HG02610 (cell line): ENCODE data around the gene PTPRN2.

Source experiments
- ATAC-seq: cut with Tn5 transposase; IDR thresholded peaks from one replicate; pipeline ENCODE4 v1.9.1; 2021; ENCODE audit warnings: mild to moderate bottlenecking, moderate library complexity; ENCODE audit not compliant: unreplicated experiment

The PTPRN2 gene

GRCh38 chr7:157540606-157541294 is 1046.9 kb downstream of the PTPRN2 start:
- ATAC-seq, result no peak

DNA sequence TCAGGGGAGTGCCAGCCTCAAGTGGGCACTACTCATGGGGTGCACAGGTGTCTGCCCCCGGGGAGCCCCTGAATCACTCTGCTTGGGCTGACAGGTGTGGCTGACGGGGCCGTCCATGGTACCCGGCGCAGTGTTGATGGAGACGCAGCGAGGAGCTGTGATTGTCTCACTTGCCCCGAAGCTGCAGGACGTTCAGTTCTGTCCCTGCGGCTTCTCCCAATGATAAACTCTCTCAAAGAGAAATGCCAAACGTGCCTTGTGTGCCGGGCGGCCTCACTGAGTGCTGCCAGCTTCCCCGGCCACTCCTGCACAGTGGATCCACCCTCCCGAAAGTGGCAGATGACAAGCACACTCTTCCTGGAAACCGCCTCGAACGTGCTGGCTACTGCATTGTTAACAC is 1047.6 kb downstream of the PTPRN2 start:
- ATAC-seq, result no peak

GRCh38 chr7:157539521-157539920 is 1048.1 kb downstream of the PTPRN2 start:
- ATAC-seq, result no peak

GRCh38 chr7:157538735-157539134 is 1048.9 kb downstream of the PTPRN2 start:
- no peak for ATAC-seq

DNA sequence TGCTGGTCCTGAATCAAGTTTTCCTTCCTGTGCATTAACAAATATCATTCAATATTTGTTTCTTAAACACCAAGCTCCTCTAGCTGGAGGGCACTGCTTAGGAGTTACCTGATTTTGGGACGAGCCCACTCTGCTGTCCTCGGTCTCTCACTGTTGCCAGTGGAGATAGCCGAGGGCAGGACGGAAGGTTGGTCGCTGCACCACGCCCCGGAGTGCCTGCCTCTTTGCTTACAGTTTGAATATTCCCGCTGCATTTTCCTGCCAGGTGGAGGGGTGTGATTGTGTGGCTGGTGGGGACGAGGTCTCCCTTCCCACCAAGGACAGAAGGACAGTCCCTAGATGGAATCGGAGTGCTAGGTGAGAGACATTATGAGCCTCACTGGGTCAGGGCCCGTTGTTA is 1049.3 kb downstream of the PTPRN2 start:
- no peak for ATAC-seq

GRCh38 chr7:157537056-157537455 is 1050.6 kb downstream of the PTPRN2 start:
- ATAC-seq, result no peak

DNA sequence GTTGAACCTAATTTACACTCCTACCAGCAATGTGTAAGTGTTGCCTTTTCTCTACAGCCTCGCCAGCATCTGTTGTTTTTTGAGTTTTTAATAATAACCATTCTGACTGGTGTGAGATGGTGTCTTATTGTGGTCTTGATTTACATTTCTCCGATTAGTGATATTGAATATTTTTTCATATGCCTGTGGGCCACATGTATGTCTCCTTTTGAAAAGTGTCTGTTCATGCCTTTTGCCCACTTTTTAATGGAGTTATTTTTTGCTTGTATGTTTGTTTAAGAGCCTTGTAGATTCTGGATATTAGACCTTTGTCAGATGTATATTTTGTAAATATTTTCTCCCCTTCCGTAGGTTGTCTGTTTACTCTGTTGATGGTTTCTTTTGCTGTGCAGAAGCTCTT is 1055.6 kb downstream of the PTPRN2 start:
- no peak for ATAC-seq

- no peak for ATAC-seq
Measured at GRCh38 chr7:157529768-157530560, 1057.7 kb downstream of the PTPRN2 start.

DNA sequence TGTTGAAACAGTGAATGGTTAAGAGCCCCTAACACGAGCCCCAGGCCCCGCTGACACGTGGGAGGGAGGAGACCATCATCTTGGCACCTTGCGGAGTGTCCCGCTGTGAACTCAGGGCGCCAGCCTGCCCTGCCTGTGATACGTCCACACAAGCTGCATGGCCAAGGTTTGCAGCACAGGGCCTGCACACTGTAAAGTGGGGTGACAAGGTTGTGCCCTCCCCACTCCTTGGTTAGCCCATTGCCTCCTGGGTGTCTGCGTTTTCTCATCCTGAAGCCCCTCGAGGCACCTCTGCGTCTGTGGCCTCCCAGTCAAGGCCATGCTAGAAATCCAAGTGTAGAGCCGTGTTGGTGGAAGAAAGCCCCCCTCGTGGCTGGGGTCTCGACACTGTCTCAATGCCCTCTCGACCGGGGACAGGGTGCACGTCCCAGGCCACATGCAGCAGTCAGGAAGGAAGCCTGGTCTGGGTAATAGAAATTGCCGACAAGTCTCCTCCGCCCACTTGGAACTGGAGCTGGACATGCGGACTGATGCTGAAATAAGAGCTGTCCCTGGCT is 1058.8 kb downstream of the PTPRN2 start:
- ATAC-seq, result no peak

- no peak for ATAC-seq
Measured at GRCh38 chr7:157527686-157528085, 1059.9 kb downstream of the PTPRN2 start.

DNA sequence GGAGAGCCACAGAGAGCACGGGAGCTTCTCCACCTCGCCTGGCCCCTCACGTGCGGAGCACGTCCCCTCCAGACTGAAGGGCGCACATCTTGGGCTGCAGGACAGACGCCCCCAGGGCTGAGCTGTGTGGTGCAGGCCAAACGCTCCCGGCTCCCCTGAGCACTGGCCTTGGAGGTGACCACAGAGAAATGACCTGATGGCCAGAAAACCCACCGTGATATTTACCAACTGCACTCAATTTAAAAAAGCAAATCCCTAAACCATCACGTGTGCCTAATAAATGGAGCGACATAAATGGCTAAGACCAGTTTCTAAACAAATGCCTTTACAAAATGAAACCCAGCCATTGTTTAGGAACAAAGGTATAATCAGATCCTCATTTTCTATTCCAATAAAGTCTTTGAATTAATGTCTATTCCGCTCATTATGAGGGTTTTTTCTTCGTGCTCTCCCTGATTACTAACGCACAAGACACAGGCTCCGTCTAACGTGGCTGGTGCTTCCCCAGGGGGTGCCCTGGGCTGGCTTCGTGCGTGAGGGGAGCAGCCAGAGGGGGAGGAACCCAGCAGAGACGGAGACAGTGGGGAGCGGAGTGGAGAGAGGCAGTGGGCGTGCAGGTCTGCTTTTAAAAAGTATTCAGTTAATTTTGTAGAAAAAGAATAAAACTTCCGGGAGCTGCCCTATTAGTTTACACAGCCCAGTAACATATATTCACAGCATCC is 1060.5 kb downstream of the PTPRN2 start:
- no peak for ATAC-seq

DNA sequence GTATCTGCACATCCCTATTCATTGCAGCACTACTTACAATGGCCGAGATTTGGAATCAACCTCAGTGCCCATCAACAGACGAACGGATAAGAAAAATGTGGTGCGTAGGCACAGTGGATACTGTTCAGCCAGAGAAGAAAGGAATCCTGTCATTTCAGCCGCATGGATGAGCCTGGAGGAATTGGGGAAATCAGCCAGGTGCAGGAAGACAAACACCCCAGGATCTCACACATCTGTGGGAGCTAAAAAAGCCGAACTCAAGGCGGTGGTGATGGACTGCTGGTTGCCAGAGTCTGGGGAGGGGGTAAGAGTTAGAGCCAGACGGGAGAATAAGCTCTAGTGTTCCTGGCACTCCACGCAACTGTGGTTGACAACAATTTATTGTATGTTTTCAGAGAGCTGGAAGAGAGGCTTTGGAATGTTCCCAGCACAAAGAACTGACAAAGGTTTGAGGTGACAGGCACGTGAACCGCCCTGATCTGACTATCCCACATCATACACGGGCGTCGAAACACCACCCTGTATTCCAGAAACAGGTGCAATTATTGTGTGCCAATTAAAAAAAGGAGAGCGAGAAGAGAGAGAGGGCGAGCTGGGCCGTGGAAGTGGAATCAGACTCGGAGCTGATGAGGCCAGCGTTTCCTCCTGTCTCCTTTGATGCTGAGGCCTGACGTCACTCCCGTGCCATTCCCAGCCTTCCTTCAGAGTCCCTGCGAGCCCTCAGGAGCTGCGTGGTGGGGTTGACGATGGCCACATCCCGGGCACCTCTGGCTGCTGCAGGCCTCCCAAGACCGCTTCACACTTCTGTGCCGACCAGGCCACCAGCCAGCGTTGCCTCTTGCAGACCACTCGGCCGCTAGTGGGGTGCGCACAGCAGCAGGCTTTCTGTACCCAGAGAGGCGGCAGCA is 1061.4 kb downstream of the PTPRN2 start:
- no peak for ATAC-seq

DNA sequence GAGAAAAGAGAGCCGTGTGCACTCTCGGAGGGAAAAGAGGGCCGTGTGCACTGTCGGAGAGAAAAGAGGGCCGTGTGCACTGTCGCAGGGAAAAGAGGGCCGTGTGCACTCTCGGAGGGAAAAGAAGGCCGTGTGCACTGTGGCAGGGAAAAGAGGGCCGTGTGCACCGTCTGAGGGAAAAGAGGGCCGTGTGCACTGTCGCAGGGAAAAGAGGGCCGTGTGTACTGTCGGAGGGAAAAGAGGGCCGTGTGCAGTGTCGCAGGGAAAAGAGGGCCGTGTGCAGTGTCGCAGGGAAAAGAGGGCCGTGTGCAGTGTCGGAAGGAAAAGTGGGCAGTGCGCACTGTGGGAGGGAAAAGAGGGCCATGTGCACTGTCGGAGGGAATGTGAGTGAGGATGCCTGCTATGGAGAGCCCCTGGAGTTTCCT is 1062.1 kb downstream of the PTPRN2 start:
- ATAC-seq, result no peak

DNA sequence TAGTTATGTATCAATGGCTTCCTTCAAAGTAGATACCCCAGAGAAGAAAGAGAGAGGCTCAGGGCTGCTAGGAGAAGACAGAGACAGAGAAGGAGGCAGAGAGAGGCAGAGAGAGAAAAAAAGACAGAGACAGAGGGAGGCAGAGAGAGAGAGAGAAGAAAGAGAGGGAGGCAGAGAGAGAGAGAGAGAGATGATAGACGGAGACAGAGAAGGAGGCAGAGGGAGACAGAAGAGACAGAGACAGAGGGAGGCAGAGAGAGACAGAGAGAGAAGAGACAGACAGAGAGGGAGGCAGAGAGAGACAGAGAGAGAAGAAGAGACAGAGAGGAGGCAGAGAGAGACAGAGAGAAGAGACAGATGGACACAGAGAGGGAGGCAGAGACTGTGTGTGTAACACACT is 1062.9 kb downstream of the PTPRN2 start:
- ATAC-seq, result no peak

DNA sequence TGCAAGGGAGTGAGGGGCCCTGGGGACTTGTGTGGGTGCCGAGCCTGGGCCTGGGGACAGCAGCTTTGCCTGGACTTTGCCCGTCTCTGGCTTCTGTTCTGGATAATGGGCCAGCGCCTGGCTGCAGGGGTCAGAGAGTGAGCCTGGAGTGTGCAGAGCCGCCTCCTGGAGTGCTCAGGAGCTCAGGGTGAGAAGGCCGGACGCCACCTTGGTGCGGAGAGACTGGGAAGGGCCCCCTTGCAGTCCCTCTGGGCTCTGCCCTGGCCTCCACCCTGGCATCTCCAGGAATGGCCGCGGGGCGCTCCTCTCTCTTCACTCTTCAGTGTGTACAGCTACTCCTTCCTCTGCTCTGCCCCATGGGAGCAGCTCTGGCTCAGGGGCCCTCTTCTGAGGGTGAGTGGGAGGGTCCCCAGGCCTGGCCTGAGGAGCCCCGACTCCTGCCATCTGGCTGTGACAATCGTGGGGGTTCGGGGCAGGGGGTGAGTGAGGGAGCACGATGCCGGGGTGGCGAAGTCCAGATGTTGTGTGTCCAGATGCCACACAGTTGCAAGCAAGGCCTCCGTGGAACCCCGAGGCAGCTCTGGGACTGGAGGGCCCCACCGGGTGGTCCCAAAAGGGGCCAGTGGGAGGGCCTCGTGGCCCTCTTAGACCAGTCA is 1063.7 kb downstream of the PTPRN2 start:
- no peak for ATAC-seq

DNA sequence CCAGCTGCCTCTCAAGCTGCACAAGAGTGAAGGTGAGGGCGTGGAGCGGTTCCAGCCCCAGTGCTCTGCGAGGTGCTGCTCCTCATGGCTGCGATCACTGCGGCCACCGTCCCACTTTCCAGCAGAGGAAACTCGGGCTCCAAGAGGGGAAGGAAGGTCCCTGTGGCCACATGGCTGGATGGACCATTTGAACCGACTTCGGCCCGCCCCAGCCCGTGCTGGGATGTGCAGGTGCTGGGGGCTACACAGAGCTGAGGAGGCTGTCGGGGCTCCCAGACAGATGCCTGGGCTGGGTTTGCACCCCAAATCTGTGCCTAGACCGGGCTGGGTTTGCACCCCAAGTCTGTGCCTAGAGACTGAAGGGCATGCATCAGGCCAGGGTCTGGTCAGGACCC is 1064.3 kb downstream of the PTPRN2 start:
- ATAC-seq, result no peak

DNA sequence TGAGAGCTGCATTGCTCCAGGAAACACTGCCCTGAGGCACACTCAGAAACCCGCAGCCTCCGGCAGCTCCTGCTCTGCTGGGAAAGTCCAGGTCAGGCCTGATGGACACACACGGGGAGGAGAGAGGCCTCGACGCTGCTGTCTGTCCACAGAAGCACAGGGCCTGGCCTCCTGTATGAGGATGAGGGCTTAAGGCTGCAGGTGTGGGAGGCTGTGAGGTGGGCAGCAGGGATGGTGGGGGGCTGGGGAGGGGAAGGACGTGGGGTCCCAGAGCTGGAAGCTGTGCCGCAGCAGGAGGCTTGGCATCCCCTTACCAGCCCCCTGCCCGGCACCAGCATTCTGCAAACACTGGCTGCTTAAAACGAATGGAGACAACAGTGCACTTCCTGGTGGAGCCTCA is 1064.7 kb downstream of the PTPRN2 start:
- ATAC-seq, result no peak

- ATAC-seq, result no peak
Measured at GRCh38 chr7:157522189-157522588, 1065.4 kb downstream of the PTPRN2 start.

- ATAC-seq, result no peak
Measured at GRCh38 chr7:157521752-157522151, 1065.9 kb downstream of the PTPRN2 start.
